GM23338 (cell line): ENCODE data around the gene NNT. TPM values are rescaled to one million over a fixed set of nuclear protein-coding genes. Genes with fewer than 3 reads are reported as not detected.

ENCODE experiments used
- ATAC-seq: fragments of 200-7000 bp; cut with Tn5 transposase; 3 replicates; pipeline ENCODE4 v1.9.1; 2020
- DNase-seq: peaks from one replicate; pipeline ENCODE4 v3.0.0-alpha.2; 2015; ENCODE audit warnings: low spot score
- H2AFZ ChIP-seq: fragments of 200-600 bp; sonication (generic); 2 replicates; pipeline ENCODE4 v1.8.0; 2016; ENCODE audit warnings: antibody characterized with exemption, mild to moderate bottlenecking, moderate library complexity
- H3F3A ChIP-seq: fragments of 200-600 bp; sonication (generic); replicated peaks from 2 replicates; pipeline ENCODE4 v1.8.0; 2017; ENCODE audit warnings: antibody characterized with exemption, mixed run types, low read depth
- H3K27ac ChIP-seq: fragments of 200-600 bp; sonication (generic); 2 replicates; pipeline ENCODE4 v1.6.1; 2016; ENCODE audit warnings: low read depth
- H3K27me3 ChIP-seq: fragments of 200-600 bp; sonication (generic); 2 replicates; pipeline ENCODE4 v1.8.0; 2016; ENCODE audit warnings: mild to moderate bottlenecking, mixed run types, moderate library complexity; ENCODE audit not compliant: insufficient read depth
- H3K36me3 ChIP-seq: fragments of 200-600 bp; sonication (generic); 2 replicates; pipeline ENCODE4 v1.8.0; 2016; ENCODE audit warnings: mild to moderate bottlenecking; ENCODE audit not compliant: insufficient read depth
- H3K4me1 ChIP-seq: fragments of 200-600 bp; sonication (generic); 2 replicates; pipeline ENCODE4 v1.8.0; 2016; ENCODE audit warnings: mild to moderate bottlenecking, moderate library complexity; ENCODE audit not compliant: insufficient read depth
- H3K4me2 ChIP-seq: fragments of 200-600 bp; sonication (generic); 2 replicates; pipeline ENCODE4 v1.7.1; 2017; ENCODE audit warnings: mixed run types
- H3K4me3 ChIP-seq: fragments of 200-600 bp; sonication (generic); 2 replicates; pipeline ENCODE4 v1.6.1; 2016; ENCODE audit warnings: mixed run types
- H3K79me2 ChIP-seq: fragments of 200-600 bp; sonication (generic); replicated peaks from 2 replicates; pipeline ENCODE4 v1.8.0; 2017; ENCODE audit warnings: mild to moderate bottlenecking; ENCODE audit not compliant: insufficient read depth
- H3K9me2 ChIP-seq: fragments of 200-600 bp; sonication (generic); 2 replicates; pipeline ENCODE4 v1.8.0; 2017; ENCODE audit not compliant: insufficient read depth
- H4K20me1 ChIP-seq: fragments of 200-600 bp; sonication (generic); replicated peaks from 2 replicates; pipeline ENCODE4 v1.8.0; 2017; ENCODE audit warnings: mild to moderate bottlenecking; ENCODE audit not compliant: insufficient read depth
- H3K27ac Mint-ChIP-seq: 2 replicates; pipeline ENCODE4 v1.8.0; 2020; ENCODE audit warnings: inconsistent platforms, mild to moderate bottlenecking, moderate library complexity, mixed read lengths
- H3K27me3 Mint-ChIP-seq: 3 replicates; pipeline ENCODE4 v1.8.0; 2022; ENCODE audit warnings: low read depth, mild to moderate bottlenecking, moderate library complexity, mixed read lengths, inconsistent platforms; ENCODE audit not compliant: insufficient read depth, poor library complexity
- H3K36me3 Mint-ChIP-seq: 3 replicates; pipeline ENCODE4 v1.8.0; 2021; ENCODE audit warnings: low read depth, mild to moderate bottlenecking, inconsistent platforms, moderate library complexity, mixed read lengths
- H3K4me1 Mint-ChIP-seq: 3 replicates; pipeline ENCODE4 v1.8.0; 2020; ENCODE audit warnings: mild to moderate bottlenecking, inconsistent platforms, mixed read lengths
- H3K4me3 Mint-ChIP-seq: 3 replicates; pipeline ENCODE4 v1.8.0; 2021; ENCODE audit warnings: moderate library complexity, mild to moderate bottlenecking, inconsistent platforms, mixed read lengths
- H3K9me3 Mint-ChIP-seq: 3 replicates; pipeline ENCODE4 v1.8.0; 2020; ENCODE audit warnings: moderate library complexity, mild to moderate bottlenecking, inconsistent platforms, mixed read lengths
- CREB1 ChIP-seq: fragments of 250-450 bp; sonication (Bioruptor Pico); IDR thresholded peaks from 2 replicates; pipeline ENCODE4 v1.5.0; 2020; ENCODE audit warnings: low read depth, mild to moderate bottlenecking, moderate library complexity
- EZH2 ChIP-seq: fragments of 200-600 bp; sonication (generic); IDR thresholded peaks from one replicate; pipeline ENCODE4 v1.8.0; 2017; ENCODE audit warnings: antibody characterized with exemption, mild to moderate bottlenecking, low read depth; ENCODE audit not compliant: unreplicated experiment
- EZH2phosphoT487 ChIP-seq: fragments of 200-600 bp; sonication (generic); IDR thresholded peaks from one replicate; pipeline ENCODE4 v1.8.1; 2018; ENCODE audit warnings: antibody characterized with exemption; ENCODE audit not compliant: unreplicated experiment
- NANOG ChIP-seq: IDR thresholded peaks from 2 replicates; pipeline ENCODE4 v1.6.1; 2016; ENCODE audit warnings: antibody characterized with exemption, borderline replicate concordance
- POLR2AphosphoS5 ChIP-seq: IDR thresholded peaks from 2 replicates; pipeline ENCODE4 v1.6.1; 2016; ENCODE audit warnings: antibody characterized with exemption, low read depth
- REST ChIP-seq: IDR thresholded peaks from one replicate; pipeline ENCODE4 v1.6.1; 2018; ENCODE audit warnings: antibody characterized with exemption; ENCODE audit not compliant: unreplicated experiment
- STAT1 ChIP-seq: IDR thresholded peaks from one replicate; pipeline ENCODE4 v1.6.1; 2016; ENCODE audit warnings: antibody characterized with exemption; ENCODE audit not compliant: unreplicated experiment
- ZNF114 ChIP-seq: fragments of 250-450 bp; sonication (Bioruptor Pico); IDR thresholded peaks from 2 replicates; pipeline ENCODE4 v1.5.0; 2020; ENCODE audit warnings: mild to moderate bottlenecking, moderate library complexity
- polyA plus RNA-seq: library from polyadenylated mRNA; unstranded; fragments of >200 nt; fragmentation: Nextera tagmentation; extraction: Ambion mirVana; gene quantifications from 2 replicates; pipeline ENCODE4 v1.2.1, GENCODE V29; 2016
- total RNA-seq: library from RNA; depleted of rRNA; stranded (reverse); fragments of >200 nt; shearing (Covaris generic); gene quantifications from 2 replicates; pipeline ENCODE4 v1.2.3, GENCODE V29; 2014
- TF ChIP-seq, protein P1 (sequence below): fragments of 250-450 bp; sonication (Bioruptor Pico); IDR thresholded peaks from 2 replicates; pipeline ENCODE4 v1.5.0; 2020; ENCODE audit warnings: mild to moderate bottlenecking, moderate library complexity
- TF ChIP-seq, protein P2 (sequence below): IDR thresholded peaks from 2 replicates; pipeline ENCODE4 v1.6.1; 2016; ENCODE audit warnings: antibody characterized with exemption
- TF ChIP-seq, protein P3 (sequence below), 2 experiments: fragments of 200-600 bp in 1 of 2; sonication (generic) in 1 of 2; conservative IDR thresholded peaks; 2 replicates each; pipeline versions ENCODE4 v1.5.1 to v1.6.1; 2016 to 2017; ENCODE audit warnings: antibody characterized with exemption in 2 of 2, low read depth in 2 of 2, mild to moderate bottlenecking in 2 of 2, moderate library complexity in 1 of 2

NNT gene
- total and polyA plus RNA-seq, 2 experiments from 2014 or later, result 10.8 to 15.9 TPM

GRCh38 chr5:43687275-43687674, 84.3 kb downstream of the NNT start (continued):
- TF ChIP-seq, protein P1, sequence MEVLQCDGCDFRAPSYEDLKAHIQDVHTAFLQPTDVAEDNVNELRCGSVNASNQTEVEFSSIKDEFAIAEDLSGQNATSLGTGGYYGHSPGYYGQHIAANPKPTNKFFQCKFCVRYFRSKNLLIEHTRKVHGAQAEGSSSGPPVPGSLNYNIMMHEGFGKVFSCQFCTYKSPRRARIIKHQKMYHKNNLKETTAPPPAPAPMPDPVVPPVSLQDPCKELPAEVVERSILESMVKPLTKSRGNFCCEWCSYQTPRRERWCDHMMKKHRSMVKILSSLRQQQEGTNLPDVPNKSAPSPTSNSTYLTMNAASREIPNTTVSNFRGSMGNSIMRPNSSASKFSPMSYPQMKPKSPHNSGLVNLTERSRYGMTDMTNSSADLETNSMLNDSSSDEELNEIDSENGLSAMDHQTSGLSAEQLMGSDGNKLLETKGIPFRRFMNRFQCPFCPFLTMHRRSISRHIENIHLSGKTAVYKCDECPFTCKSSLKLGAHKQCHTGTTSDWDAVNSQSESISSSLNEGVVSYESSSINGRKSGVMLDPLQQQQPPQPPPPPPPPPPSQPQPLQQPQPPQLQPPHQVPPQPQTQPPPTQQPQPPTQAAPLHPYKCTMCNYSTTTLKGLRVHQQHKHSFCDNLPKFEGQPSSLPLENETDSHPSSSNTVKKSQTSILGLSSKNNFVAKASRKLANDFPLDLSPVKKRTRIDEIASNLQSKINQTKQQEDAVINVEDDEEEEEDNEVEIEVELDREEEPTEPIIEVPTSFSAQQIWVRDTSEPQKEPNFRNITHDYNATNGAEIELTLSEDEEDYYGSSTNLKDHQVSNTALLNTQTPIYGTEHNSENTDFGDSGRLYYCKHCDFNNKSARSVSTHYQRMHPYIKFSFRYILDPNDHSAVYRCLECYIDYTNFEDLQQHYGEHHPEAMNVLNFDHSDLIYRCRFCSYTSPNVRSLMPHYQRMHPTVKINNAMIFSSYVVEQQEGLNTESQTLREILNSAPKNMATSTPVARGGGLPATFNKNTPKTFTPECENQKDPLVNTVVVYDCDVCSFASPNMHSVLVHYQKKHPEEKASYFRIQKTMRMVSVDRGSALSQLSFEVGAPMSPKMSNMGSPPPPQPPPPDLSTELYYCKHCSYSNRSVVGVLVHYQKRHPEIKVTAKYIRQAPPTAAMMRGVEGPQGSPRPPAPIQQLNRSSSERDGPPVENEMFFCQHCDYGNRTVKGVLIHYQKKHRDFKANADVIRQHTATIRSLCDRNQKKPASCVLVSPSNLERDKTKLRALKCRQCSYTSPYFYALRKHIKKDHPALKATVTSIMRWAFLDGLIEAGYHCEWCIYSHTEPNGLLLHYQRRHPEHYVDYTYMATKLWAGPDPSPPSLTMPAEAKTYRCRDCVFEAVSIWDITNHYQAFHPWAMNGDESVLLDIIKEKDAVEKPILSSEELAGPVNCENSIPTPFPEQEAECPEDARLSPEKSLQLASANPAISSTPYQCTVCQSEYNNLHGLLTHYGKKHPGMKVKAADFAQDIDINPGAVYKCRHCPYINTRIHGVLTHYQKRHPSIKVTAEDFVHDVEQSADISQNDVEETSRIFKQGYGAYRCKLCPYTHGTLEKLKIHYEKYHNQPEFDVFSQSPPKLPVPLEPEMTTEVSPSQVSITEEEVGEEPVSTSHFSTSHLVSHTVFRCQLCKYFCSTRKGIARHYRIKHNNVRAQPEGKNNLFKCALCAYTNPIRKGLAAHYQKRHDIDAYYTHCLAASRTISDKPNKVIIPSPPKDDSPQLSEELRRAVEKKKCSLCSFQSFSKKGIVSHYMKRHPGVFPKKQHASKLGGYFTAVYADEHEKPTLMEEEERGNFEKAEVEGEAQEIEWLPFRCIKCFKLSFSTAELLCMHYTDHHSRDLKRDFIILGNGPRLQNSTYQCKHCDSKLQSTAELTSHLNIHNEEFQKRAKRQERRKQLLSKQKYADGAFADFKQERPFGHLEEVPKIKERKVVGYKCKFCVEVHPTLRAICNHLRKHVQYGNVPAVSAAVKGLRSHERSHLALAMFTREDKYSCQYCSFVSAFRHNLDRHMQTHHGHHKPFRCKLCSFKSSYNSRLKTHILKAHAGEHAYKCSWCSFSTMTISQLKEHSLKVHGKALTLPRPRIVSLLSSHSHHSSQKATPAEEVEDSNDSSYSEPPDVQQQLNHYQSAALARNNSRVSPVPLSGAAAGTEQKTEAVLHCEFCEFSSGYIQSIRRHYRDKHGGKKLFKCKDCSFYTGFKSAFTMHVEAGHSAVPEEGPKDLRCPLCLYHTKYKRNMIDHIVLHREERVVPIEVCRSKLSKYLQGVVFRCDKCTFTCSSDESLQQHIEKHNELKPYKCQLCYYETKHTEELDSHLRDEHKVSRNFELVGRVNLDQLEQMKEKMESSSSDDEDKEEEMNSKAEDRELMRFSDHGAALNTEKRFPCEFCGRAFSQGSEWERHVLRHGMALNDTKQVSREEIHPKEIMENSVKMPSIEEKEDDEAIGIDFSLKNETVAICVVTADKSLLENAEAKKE (CRISPR knock-in tag), result no peak
- TF ChIP-seq, protein P2, sequence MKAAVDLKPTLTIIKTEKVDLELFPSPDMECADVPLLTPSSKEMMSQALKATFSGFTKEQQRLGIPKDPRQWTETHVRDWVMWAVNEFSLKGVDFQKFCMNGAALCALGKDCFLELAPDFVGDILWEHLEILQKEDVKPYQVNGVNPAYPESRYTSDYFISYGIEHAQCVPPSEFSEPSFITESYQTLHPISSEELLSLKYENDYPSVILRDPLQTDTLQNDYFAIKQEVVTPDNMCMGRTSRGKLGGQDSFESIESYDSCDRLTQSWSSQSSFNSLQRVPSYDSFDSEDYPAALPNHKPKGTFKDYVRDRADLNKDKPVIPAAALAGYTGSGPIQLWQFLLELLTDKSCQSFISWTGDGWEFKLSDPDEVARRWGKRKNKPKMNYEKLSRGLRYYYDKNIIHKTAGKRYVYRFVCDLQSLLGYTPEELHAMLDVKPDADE, result no peak
- no peak for TF ChIP-seq EZH2phosphoT487

- no peak for DNase-seq
- H2AFZ ChIP-seq, result no peak overlapping the region
- TF ChIP-seq STAT1 (no peak), REST (no peak), EZH2 (no peak), POLR2AphosphoS5 (no peak), ZNF114 (CRISPR knock-in tag) (no peak), CREB1 (CRISPR knock-in tag) (no peak), NANOG (no peak)
- TF ChIP-seq, protein P3, sequence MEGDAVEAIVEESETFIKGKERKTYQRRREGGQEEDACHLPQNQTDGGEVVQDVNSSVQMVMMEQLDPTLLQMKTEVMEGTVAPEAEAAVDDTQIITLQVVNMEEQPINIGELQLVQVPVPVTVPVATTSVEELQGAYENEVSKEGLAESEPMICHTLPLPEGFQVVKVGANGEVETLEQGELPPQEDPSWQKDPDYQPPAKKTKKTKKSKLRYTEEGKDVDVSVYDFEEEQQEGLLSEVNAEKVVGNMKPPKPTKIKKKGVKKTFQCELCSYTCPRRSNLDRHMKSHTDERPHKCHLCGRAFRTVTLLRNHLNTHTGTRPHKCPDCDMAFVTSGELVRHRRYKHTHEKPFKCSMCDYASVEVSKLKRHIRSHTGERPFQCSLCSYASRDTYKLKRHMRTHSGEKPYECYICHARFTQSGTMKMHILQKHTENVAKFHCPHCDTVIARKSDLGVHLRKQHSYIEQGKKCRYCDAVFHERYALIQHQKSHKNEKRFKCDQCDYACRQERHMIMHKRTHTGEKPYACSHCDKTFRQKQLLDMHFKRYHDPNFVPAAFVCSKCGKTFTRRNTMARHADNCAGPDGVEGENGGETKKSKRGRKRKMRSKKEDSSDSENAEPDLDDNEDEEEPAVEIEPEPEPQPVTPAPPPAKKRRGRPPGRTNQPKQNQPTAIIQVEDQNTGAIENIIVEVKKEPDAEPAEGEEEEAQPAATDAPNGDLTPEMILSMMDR (conservative IDR thresholded peaks at IDR 0.05; ENCODE audit: low read depth in 2 of 2), result no peak
- TF ChIP-seq, protein P2, result no peak
Measured at GRCh38 chr5:43691275-43691674, 88.3 kb downstream of the NNT start.

More at GRCh38 chr5:43691275-43691674, 88.3 kb downstream of the NNT start:
- Histone ChIP-seq H3K27me3 (no peaks in the 10 kb centered on the region), H3K4me2 (no peak overlapping the region), H4K20me1 (no peaks in the 10 kb centered on the region), H3K4me3 (no peak overlapping the region), H3K27ac (no peak overlapping the region), H3K79me2 (no peaks in the 10 kb centered on the region), H3K4me1 (no peaks in the 10 kb centered on the region), H3K36me3 (no peaks in the 10 kb centered on the region), H3K9me2 (no peaks in the 10 kb centered on the region), H3F3A (no peaks in the 10 kb centered on the region)
- Mint-ChIP-seq H3K27ac (no peak overlapping the region), H3K27me3 (no peaks in the 10 kb centered on the region), H3K4me3 (no peak overlapping the region), H3K4me1 (no peaks in the 10 kb centered on the region), H3K36me3 (peaks cover 29% of the 10 kb centered on the region), H3K9me3 (peaks cover 20% of the 10 kb centered on the region)
- ATAC-seq, result no peak
